ENCODE data around the gene POC1B.

The POC1B gene

GRCh38 chr12:89418228-89418910 is 107.5 kb downstream of the POC1B start:
- peaks cover 22% of the 10 kb centered on the region for H3K4me1 ChIP-seq (ENCODE audit: control insufficient read depth, insufficient read depth, low read length, unreplicated experiment)
- H3K27me3 ChIP-seq (ENCODE audit: insufficient read depth, low read length) = no peaks in the 10 kb centered on the region
- no peak overlapping the region for H3K4me3 ChIP-seq (ENCODE audit: low read depth, low read length)
- no peaks in the 10 kb centered on the region for H3K79me2 ChIP-seq (ENCODE audit: control insufficient read depth, insufficient read depth, low read length, unreplicated experiment)
- H3K36me3 ChIP-seq (ENCODE audit: insufficient read depth, low read length) = no peaks in the 10 kb centered on the region
- no peak overlapping the region for H2AFZ ChIP-seq (ENCODE audit: low read length, unreplicated experiment)
- H3K27ac ChIP-seq (ENCODE audit: low read depth, low read length) = no peak overlapping the region

DNA sequence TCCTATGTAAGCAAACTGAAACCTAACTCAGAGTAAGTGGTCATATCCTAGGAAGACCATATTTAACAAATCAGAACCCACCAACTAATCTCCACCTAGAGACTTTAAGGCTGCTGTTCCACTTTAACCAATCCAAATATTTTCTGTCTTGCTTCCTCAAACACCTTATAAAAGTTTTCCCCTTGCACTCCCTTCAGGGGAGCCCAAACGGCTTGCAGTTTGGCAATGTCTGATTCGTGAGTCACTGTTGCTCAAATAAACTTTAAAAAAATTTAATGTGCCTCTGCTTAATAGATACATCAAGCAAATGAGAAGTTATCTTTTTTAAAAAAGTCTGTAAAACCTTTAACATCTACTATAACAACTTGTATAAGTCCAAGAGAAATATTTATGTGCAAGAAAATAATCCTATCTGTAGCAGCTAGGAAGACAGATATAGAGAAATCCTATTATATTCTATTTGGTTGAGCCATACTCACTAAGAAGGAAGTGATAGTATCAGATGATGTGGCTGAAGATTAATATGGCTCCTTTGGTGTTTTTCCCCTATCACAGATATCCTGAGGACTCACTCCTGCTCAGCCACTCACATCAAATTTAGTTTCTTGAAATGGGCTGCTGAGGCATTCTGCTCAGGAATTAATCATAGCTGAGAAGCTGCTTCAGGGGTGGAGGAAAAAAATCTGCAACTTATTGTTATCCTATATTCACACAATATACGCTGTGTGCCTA is 108.4 kb downstream of the POC1B start:
- Histone ChIP-seq H3K36me3 (ENCODE audit: insufficient read depth, low read length) (no peaks in the 10 kb centered on the region), H3K79me2 (ENCODE audit: control insufficient read depth, insufficient read depth, low read length, unreplicated experiment) (no peaks in the 10 kb centered on the region), H3K27ac (ENCODE audit: low read depth, low read length) (peak overlapping the region; percentile 25), H3K4me1 (ENCODE audit: control insufficient read depth, insufficient read depth, low read length, unreplicated experiment) (peaks cover 22% of the 10 kb centered on the region), H3K4me3 (ENCODE audit: low read depth, low read length) (peak overlapping the region; percentile 11; the same call in 1 of the 2 replicates), H3K27me3 (ENCODE audit: insufficient read depth, low read length) (no peaks in the 10 kb centered on the region), H2AFZ (ENCODE audit: low read length, unreplicated experiment) (no peak overlapping the region)

DNA sequence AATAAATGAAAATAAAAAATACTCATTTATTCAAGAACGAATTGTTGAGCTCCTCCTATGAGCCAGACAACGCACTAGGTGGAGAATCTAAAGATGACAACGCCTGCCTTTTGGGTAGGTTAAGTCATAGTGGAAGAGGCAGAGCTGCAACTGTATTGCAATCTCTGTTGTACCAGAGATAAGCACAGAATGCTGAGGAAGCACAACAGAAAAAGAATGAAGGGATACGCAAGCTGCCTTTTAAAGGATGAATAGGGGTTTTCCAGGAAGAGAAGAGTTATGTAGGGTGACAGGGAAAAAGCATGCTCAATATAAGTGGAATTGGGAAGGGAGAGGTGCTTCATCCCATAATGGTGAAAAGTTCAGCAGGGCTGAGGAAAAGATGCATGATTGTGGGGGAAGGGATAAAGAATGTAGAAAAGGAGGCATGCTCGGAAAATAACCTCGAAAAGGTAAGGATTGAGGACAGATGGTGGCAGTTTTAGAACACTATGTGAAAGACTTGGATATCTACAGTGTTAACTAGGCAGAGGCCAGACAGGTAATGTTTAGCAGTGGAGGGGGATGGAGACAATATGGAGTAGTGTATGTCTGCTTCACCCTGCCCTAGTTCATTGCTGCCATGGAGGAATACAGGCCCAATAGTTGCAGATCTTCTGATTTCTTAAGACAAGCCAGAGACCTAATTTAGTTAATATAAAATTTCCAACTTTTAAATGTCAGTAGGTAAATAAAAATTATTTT is 109.6 kb downstream of the POC1B start:
- peaks cover 22% of the 10 kb centered on the region for H3K4me1 ChIP-seq (ENCODE audit: control insufficient read depth, insufficient read depth, low read length, unreplicated experiment)
- H3K27ac ChIP-seq (ENCODE audit: low read depth, low read length) = no peak overlapping the region
- no peaks in the 10 kb centered on the region for H3K36me3 ChIP-seq (ENCODE audit: insufficient read depth, low read length)
- no peak overlapping the region for H3K4me3 ChIP-seq (ENCODE audit: low read depth, low read length)
- no peak overlapping the region for H2AFZ ChIP-seq (ENCODE audit: low read length, unreplicated experiment)
- H3K27me3 ChIP-seq (ENCODE audit: insufficient read depth, low read length) = no peaks in the 10 kb centered on the region
- H3K79me2 ChIP-seq (ENCODE audit: control insufficient read depth, insufficient read depth, low read length, unreplicated experiment) = no peaks in the 10 kb centered on the region

DNA sequence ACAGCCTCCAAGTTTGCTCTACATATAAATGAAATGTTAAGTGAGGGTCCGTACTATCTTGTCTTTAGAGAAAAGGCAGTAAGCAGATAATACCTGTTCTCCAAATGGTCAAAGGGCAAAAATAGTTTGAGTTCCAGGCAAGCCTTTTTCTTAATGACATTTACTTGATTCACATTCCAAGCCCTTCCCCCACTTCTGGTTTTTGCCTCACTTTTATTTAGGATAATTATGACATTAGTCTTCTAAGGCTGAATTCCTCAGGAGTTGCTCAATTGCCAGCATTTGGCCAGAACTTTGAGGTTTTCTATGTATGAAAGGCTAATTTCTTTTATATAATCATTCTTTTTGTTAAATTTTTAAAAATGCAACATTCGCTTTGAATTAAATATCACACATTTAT is 111.0 kb downstream of the POC1B start:
- Histone ChIP-seq H2AFZ (ENCODE audit: low read length, unreplicated experiment) (no peak overlapping the region), H3K27me3 (ENCODE audit: insufficient read depth, low read length) (no peaks in the 10 kb centered on the region), H3K27ac (ENCODE audit: low read depth, low read length) (no peak overlapping the region), H3K4me3 (ENCODE audit: low read depth, low read length) (no peak overlapping the region), H3K79me2 (ENCODE audit: control insufficient read depth, insufficient read depth, low read length, unreplicated experiment) (no peaks in the 10 kb centered on the region), H3K4me1 (ENCODE audit: control insufficient read depth, insufficient read depth, low read length, unreplicated experiment) (peaks cover 22% of the 10 kb centered on the region), H3K36me3 (ENCODE audit: insufficient read depth, low read length) (no peaks in the 10 kb centered on the region)

DNA sequence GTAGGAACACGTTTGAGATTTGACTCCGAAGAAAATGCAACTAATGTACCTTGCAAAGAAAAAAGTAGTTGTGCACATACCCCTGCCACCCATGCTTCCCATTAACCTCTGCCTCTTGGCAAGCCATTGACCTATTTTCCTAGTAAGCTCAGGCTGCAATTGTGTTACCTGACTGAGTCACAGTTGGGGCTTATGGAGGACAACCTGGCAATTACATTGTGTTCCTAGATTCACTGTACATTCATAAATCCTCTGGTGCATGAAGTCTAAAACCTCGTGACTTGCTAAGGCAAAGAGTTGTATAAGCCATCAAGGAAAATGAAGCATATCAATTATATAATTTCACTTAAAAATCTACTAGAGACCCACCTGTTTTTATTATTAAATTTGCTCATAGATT is 111.5 kb downstream of the POC1B start:
- Histone ChIP-seq H2AFZ (ENCODE audit: low read length, unreplicated experiment) (no peak overlapping the region), H3K36me3 (ENCODE audit: insufficient read depth, low read length) (no peaks in the 10 kb centered on the region), H3K27ac (ENCODE audit: low read depth, low read length) (no peak overlapping the region), H3K4me3 (ENCODE audit: low read depth, low read length) (no peak overlapping the region), H3K27me3 (ENCODE audit: insufficient read depth, low read length) (no peaks in the 10 kb centered on the region), H3K4me1 (ENCODE audit: control insufficient read depth, insufficient read depth, low read length, unreplicated experiment) (peaks cover 22% of the 10 kb centered on the region), H3K79me2 (ENCODE audit: control insufficient read depth, insufficient read depth, low read length, unreplicated experiment) (no peaks in the 10 kb centered on the region)

- Histone ChIP-seq H3K4me1 (ENCODE audit: control insufficient read depth, insufficient read depth, low read length, unreplicated experiment) (peaks cover 22% of the 10 kb centered on the region), H3K36me3 (ENCODE audit: insufficient read depth, low read length) (no peaks in the 10 kb centered on the region), H2AFZ (ENCODE audit: low read length, unreplicated experiment) (no peak overlapping the region), H3K79me2 (ENCODE audit: control insufficient read depth, insufficient read depth, low read length, unreplicated experiment) (no peaks in the 10 kb centered on the region), H3K27ac (ENCODE audit: low read depth, low read length) (no peak overlapping the region), H3K4me3 (ENCODE audit: low read depth, low read length) (no peak overlapping the region), H3K27me3 (ENCODE audit: insufficient read depth, low read length) (no peaks in the 10 kb centered on the region)
These were observed 112.6 kb downstream of the POC1B start for GRCh38 chr12:89413234-89413633.

DNA sequence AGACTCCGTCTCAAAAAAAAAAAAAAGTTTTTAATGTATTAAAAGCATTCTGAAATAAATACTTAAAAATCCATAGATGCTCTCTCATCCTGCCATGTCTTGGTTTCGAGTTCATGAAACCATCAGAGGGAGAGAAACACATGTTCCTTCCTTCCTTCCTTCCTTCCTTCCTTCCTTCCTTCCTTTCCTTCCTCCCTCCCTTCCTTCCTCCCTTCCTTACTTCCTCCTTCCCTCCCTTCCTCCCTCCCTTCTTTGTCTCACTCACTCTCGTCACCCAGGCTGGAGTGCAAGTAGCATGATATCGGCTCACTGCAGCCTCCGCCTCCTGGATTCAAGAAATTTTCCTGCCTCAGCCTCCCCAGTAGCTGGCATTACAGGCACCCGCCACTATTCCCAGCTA is 113.2 kb downstream of the POC1B start:
- Histone ChIP-seq H3K4me1 (ENCODE audit: control insufficient read depth, insufficient read depth, low read length, unreplicated experiment) (peaks cover 20% of the 10 kb centered on the region), H3K36me3 (ENCODE audit: insufficient read depth, low read length) (no peaks in the 10 kb centered on the region), H3K4me3 (ENCODE audit: low read depth, low read length) (no peak overlapping the region), H3K79me2 (ENCODE audit: control insufficient read depth, insufficient read depth, low read length, unreplicated experiment) (no peaks in the 10 kb centered on the region), H2AFZ (ENCODE audit: low read length, unreplicated experiment) (no peak overlapping the region), H3K27me3 (ENCODE audit: insufficient read depth, low read length) (no peaks in the 10 kb centered on the region), H3K27ac (ENCODE audit: low read depth, low read length) (no peak overlapping the region)

DNA sequence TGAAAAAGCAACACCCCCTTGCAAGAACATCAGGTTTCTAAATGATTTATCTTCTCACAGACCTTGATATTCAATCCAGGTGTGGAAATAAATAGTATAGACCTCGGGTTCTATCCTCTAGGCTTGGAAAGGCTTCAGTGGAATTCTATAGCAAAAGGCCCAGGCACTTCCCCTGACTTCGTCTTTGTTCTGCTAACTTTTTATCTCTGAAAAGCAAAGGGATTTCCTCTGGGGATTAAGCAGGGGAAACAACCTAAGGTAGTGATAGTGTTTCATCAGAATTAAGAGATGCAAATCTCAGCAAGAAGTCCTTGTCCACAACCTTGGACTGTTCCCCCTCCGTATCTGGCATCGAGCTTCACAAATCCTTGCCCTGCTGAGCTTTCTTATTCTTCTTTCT is 114.0 kb downstream of the POC1B start:
- Histone ChIP-seq H3K36me3 (ENCODE audit: insufficient read depth, low read length) (no peaks in the 10 kb centered on the region), H3K4me1 (ENCODE audit: control insufficient read depth, insufficient read depth, low read length, unreplicated experiment) (peaks cover 14% of the 10 kb centered on the region), H3K4me3 (ENCODE audit: low read depth, low read length) (no peak overlapping the region), H3K27me3 (ENCODE audit: insufficient read depth, low read length) (no peaks in the 10 kb centered on the region), H3K79me2 (ENCODE audit: control insufficient read depth, insufficient read depth, low read length, unreplicated experiment) (no peaks in the 10 kb centered on the region), H2AFZ (ENCODE audit: low read length, unreplicated experiment) (no peak overlapping the region), H3K27ac (ENCODE audit: low read depth, low read length) (no peak overlapping the region)

DNA sequence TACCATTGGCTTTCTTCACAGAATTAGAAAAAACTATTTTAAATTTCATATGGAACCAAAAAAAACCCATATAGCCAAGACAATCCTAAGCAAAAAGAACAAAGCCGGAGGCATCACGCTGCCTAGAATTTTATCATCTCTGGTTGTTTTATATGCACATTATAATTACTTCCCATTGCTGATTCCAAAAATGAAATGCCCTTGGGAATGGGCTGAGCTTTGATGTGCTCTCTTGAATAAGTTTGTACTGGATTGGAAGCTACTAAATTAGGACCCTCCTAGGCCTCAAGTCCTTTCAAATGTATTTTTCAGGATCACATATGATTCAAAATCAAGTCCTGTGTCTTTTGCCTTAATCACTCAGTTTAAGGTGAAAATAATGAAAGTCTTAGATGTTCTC is 114.6 kb downstream of the POC1B start:
- Histone ChIP-seq H3K27me3 (ENCODE audit: insufficient read depth, low read length) (no peaks in the 10 kb centered on the region), H3K27ac (ENCODE audit: low read depth, low read length) (no peak overlapping the region), H2AFZ (ENCODE audit: low read length, unreplicated experiment) (no peak overlapping the region), H3K4me3 (ENCODE audit: low read depth, low read length) (no peak overlapping the region), H3K36me3 (ENCODE audit: insufficient read depth, low read length) (no peaks in the 10 kb centered on the region), H3K79me2 (ENCODE audit: control insufficient read depth, insufficient read depth, low read length, unreplicated experiment) (no peaks in the 10 kb centered on the region), H3K4me1 (ENCODE audit: control insufficient read depth, insufficient read depth, low read length, unreplicated experiment) (peaks cover 8% of the 10 kb centered on the region)

DNA sequence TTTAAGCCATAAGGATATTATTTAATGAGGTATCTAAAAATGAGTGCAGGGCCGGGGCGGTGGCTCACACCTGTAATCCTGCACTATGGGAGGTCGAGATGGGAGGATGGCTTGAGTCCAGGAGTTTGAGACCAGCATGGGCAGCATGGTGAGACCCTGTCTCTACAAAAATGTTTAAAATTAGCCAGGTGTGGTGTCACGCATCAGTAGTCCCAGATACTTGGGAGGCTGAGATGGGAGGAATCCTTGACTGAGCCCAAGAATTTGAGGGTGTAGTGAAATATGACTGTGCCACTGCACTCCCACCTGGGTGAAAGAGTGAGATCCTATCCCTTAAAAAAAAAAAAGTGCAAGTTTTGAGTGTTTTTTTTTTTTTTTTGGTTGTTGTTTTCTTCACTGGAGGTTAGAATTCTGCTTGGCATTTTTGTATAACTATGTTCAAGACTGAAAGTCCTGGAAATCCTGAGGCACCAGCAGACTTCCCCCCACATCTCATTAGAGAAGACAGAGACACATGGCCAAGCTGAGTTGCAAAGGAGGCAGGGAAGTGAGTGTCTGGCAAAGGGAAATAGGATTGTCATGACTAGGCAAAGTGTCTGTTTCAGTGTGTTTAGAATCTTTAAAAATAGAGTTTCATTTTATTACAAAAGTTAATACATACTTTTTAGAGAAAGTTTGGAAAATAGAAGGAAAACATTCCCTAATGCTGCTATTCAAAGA is 120.1 kb downstream of the POC1B start:
- H2AFZ ChIP-seq (ENCODE audit: low read length, unreplicated experiment) = no peak overlapping the region
- no peak overlapping the region for H3K4me3 ChIP-seq (ENCODE audit: low read depth, low read length)
- H3K27me3 ChIP-seq (ENCODE audit: insufficient read depth, low read length) = no peaks in the 10 kb centered on the region
- no peak overlapping the region for H3K27ac ChIP-seq (ENCODE audit: low read depth, low read length)
- H3K79me2 ChIP-seq (ENCODE audit: control insufficient read depth, insufficient read depth, low read length, unreplicated experiment) = no peaks in the 10 kb centered on the region
- H3K36me3 ChIP-seq (ENCODE audit: insufficient read depth, low read length) = no peaks in the 10 kb centered on the region
- H3K4me1 ChIP-seq (ENCODE audit: control insufficient read depth, insufficient read depth, low read length, unreplicated experiment) = no peaks in the 10 kb centered on the region

Data from ACC112 (cell line).